ENCODE data around the gene BRAF. TPM values are rescaled to one million over a fixed set of nuclear protein-coding genes. Genes with fewer than 3 reads are reported as not detected.

Gene BRAF
- total and polyA plus RNA-seq, 2 experiments from 2014 or later, result 14.0 to 42.0 TPM

- Histone ChIP-seq H3K79me2 (no peaks in the 10 kb centered on the region), H3K4me1 (ENCODE audit: insufficient read depth) (no peaks in the 10 kb centered on the region), H2AFZ (no peak overlapping the region), H3K9me2 (replicated peaks; ENCODE audit: insufficient read depth) (no peaks in the 10 kb centered on the region), H3K4me2 (no peak overlapping the region), H3K4me3 (no peak overlapping the region), H3K27ac (no peak overlapping the region), H3K9me3 (ENCODE audit: low read depth) (no peaks in the 10 kb centered on the region), H3K36me3 (replicated peaks; ENCODE audit: insufficient read depth, low read depth) (no peaks in the 10 kb centered on the region), H3K27me3 (no peaks in the 10 kb centered on the region), H4K20me1 (ENCODE audit: insufficient read depth, poor library complexity, severe bottlenecking) (no peaks in the 10 kb centered on the region)
- no peak for DNase-seq (ENCODE audit: low spot score)
- WGBS (ENCODE audit: low lambda C conversion rate, missing lambda C conversion rate), result 100% methylated on average over 2 of the region's 2 CpGs
- TF ChIP-seq EZH2 (IDR thresholded peaks at IDR 0.05; ENCODE audit: borderline replicate concordance) (no peak), CTCF (IDR thresholded peaks at IDR 0.05; ENCODE audit: poor library complexity) (no peak), EZH2phosphoT487 (IDR thresholded peaks at IDR 0.05; ENCODE audit: low read depth, severe bottlenecking, unreplicated experiment) (no peak)
These were observed 190.0 kb downstream of the BRAF start for GRCh38 chr7:140734729-140735128.

GRCh38 chr7:140734096-140734495 lies 190.6 kb downstream of the BRAF start:
- no peak overlapping the region for H3K4me3 ChIP-seq
- H3K79me2 ChIP-seq, result no peaks in the 10 kb centered on the region
- no peaks in the 10 kb centered on the region for H3K4me1 ChIP-seq (ENCODE audit: insufficient read depth)
- H3K27me3 ChIP-seq, result no peaks in the 10 kb centered on the region
- H3K4me2 ChIP-seq, result no peak overlapping the region
- WGBS (ENCODE audit: low lambda C conversion rate, missing lambda C conversion rate), result 87% methylated on average over 2 of the region's 2 CpGs
- no peaks in the 10 kb centered on the region for H3K9me3 ChIP-seq (ENCODE audit: low read depth)
- H3K9me2 ChIP-seq (replicated peaks; ENCODE audit: insufficient read depth), result no peaks in the 10 kb centered on the region
- H4K20me1 ChIP-seq (ENCODE audit: insufficient read depth, poor library complexity, severe bottlenecking), result no peaks in the 10 kb centered on the region
- H2AFZ ChIP-seq, result no peak overlapping the region
- no peaks in the 10 kb centered on the region for H3K36me3 ChIP-seq (replicated peaks; ENCODE audit: insufficient read depth, low read depth)
- no peak for TF ChIP-seq EZH2 (IDR thresholded peaks at IDR 0.05; ENCODE audit: borderline replicate concordance)
- TF ChIP-seq EZH2phosphoT487 (IDR thresholded peaks at IDR 0.05; ENCODE audit: low read depth, severe bottlenecking, unreplicated experiment), result no peak
- TF ChIP-seq CTCF (IDR thresholded peaks at IDR 0.05; ENCODE audit: poor library complexity), result no peak
- DNase-seq (ENCODE audit: low spot score), result no peak
- no peak overlapping the region for H3K27ac ChIP-seq

- Histone ChIP-seq H3K36me3 (replicated peaks; ENCODE audit: insufficient read depth, low read depth) (no peaks in the 10 kb centered on the region), H3K4me3 (no peak overlapping the region), H3K79me2 (no peaks in the 10 kb centered on the region), H4K20me1 (ENCODE audit: insufficient read depth, poor library complexity, severe bottlenecking) (no peaks in the 10 kb centered on the region), H3K4me2 (no peak overlapping the region), H3K27ac (no peak overlapping the region), H3K9me2 (replicated peaks; ENCODE audit: insufficient read depth) (no peaks in the 10 kb centered on the region), H2AFZ (no peak overlapping the region), H3K9me3 (ENCODE audit: low read depth) (no peaks in the 10 kb centered on the region), H3K4me1 (ENCODE audit: insufficient read depth) (no peaks in the 10 kb centered on the region), H3K27me3 (no peaks in the 10 kb centered on the region)
- no peak for DNase-seq (ENCODE audit: low spot score)
- WGBS (ENCODE audit: low lambda C conversion rate, missing lambda C conversion rate), result 77% methylated on average over 2 of the region's 2 CpGs
- TF ChIP-seq EZH2 (IDR thresholded peaks at IDR 0.05; ENCODE audit: borderline replicate concordance) (no peak), EZH2phosphoT487 (IDR thresholded peaks at IDR 0.05; ENCODE audit: low read depth, severe bottlenecking, unreplicated experiment) (no peak), CTCF (IDR thresholded peaks at IDR 0.05; ENCODE audit: poor library complexity) (no peak)
These were observed 192.3 kb downstream of the BRAF start for GRCh38 chr7:140732416-140732815.

- Histone ChIP-seq H2AFZ (no peak overlapping the region), H3K9me3 (ENCODE audit: low read depth) (no peaks in the 10 kb centered on the region), H3K4me1 (ENCODE audit: insufficient read depth) (no peaks in the 10 kb centered on the region), H3K4me3 (no peak overlapping the region), H3K36me3 (replicated peaks; ENCODE audit: insufficient read depth, low read depth) (no peaks in the 10 kb centered on the region), H3K79me2 (no peaks in the 10 kb centered on the region), H3K27me3 (no peaks in the 10 kb centered on the region), H4K20me1 (ENCODE audit: insufficient read depth, poor library complexity, severe bottlenecking) (no peaks in the 10 kb centered on the region), H3K4me2 (no peak overlapping the region), H3K9me2 (replicated peaks; ENCODE audit: insufficient read depth) (no peaks in the 10 kb centered on the region), H3K27ac (no peak overlapping the region)
- DNase-seq (ENCODE audit: low spot score), result peak; percentile 10
- WGBS (ENCODE audit: low lambda C conversion rate, missing lambda C conversion rate), result 74% methylated on average over 2 of the region's 2 CpGs
- TF ChIP-seq CTCF (IDR thresholded peaks at IDR 0.05; ENCODE audit: poor library complexity), result peak; percentile 39
- no peak for TF ChIP-seq EZH2 (IDR thresholded peaks at IDR 0.05; ENCODE audit: borderline replicate concordance)
- no peak for TF ChIP-seq EZH2phosphoT487 (IDR thresholded peaks at IDR 0.05; ENCODE audit: low read depth, severe bottlenecking, unreplicated experiment)
These were observed 198.4 kb downstream of the BRAF start for GRCh38 chr7:140726281-140726680.
